GM12878 (cell line): ENCODE results near the gene COL16A1. TPM values are rescaled to one million over a fixed set of nuclear protein-coding genes. Genes with fewer than 3 reads are reported as not detected.

Experiments used
- ATAC-seq: fragments of 200-7000 bp; cut with Tn5 transposase; 3 replicates; pipeline ENCODE4 v1.9.1; 2020; ENCODE audit warnings: mild to moderate bottlenecking, moderate library complexity
- BruUV-seq: library from RNA; stranded (reverse); fragments of 400-500 nt; replicated peaks from 2 replicates; lab custom pipeline; 2021; lab: Mats Ljungman, UMichigan
- CTCF ChIA-PET: fragments of 300-600 bp; sonication (Branson Sonifier 250); formaldehyde crosslinking; extraction: SDS; loops from one replicate; lab custom pipeline; 2021; ENCODE audit warnings: inconsistent platforms; lab: Yijun Ruan, JAX
- POLR2A ChIA-PET: fragments of 350-600 bp; formaldehyde crosslinking; extraction: SDS; loops from one replicate; lab custom pipeline; 2021; ENCODE audit warnings: inconsistent platforms; lab: Charles Lee
- RAD21 ChIA-PET: fragments of 300-600 bp; sonication (Branson Sonifier 250); formaldehyde crosslinking; loops from one replicate; lab custom pipeline; 2023; ENCODE audit warnings: antibody characterized with exemption; ENCODE audit not compliant: unreplicated experiment; lab: Charles Lee
- SMC1A ChIA-PET: fragments of 300-600 bp; sonication (Branson Sonifier 250); formaldehyde crosslinking; loops from one replicate; lab custom pipeline; 2023; ENCODE audit not compliant: unreplicated experiment, uncharacterized antibody; lab: Charles Lee
- DNase-seq: peaks from one replicate; pipeline ENCODE4 v3.0.0-alpha.2; 2011; ENCODE audit warnings: low read depth, low spot score
- FAIRE-seq: peaks from 3 replicates; lab custom pipeline; 2011; peaks lifted over from hg19 to GRCh38; lab: Jason Lieb, UNC
- H2AFZ ChIP-seq: 2 replicates; pipeline ENCODE4 v1.6.0; 2011; ENCODE audit warnings: low read depth, low read length, control low read depth; ENCODE audit not compliant: control insufficient read depth
- H3K27ac ChIP-seq: 2 replicates; pipeline ENCODE4 v1.5.1; 2011; ENCODE audit warnings: control low read depth; ENCODE audit not compliant: control insufficient read depth, insufficient read depth
- H3K27me3 ChIP-seq, 2 experiments: replicated peaks in 1 of 2; 2 replicates each; pipeline versions ENCODE4 v1.6.0 to v1.6.1; 2011; ENCODE audit warnings: low read length in 1 of 2; ENCODE audit not compliant: control insufficient read depth in 2 of 2, insufficient read depth in 2 of 2
- H3K36me3 ChIP-seq, 2 experiments: 2 replicates each; pipeline ENCODE4 v1.5.1; 2011; ENCODE audit warnings: low read length in 1 of 2; ENCODE audit not compliant: control insufficient read depth in 2 of 2, insufficient read depth in 2 of 2
- H3K4me1 ChIP-seq: 2 replicates; pipeline ENCODE4 v1.6.1; 2011; ENCODE audit warnings: mild to moderate bottlenecking, low read length, moderate library complexity, mixed read lengths; ENCODE audit not compliant: control insufficient read depth, insufficient read depth
- H3K4me2 ChIP-seq: 2 replicates; pipeline ENCODE4 v1.6.0; 2011; ENCODE audit warnings: control low read depth; ENCODE audit not compliant: control insufficient read depth, insufficient read depth
- H3K4me3 ChIP-seq: fragments of 200-600 bp; sonication (generic); 2 replicates; pipeline ENCODE4 v1.5.1; 2016
- H3K79me2 ChIP-seq: 2 replicates; pipeline ENCODE4 v1.6.0; 2011; ENCODE audit warnings: low read length; ENCODE audit not compliant: control insufficient read depth, insufficient read depth
- H3K9ac ChIP-seq: 2 replicates; pipeline ENCODE4 v1.8.0; 2011; ENCODE audit warnings: low read length, control low read depth, mixed read lengths; ENCODE audit not compliant: control insufficient read depth, insufficient read depth
- H3K9me3 ChIP-seq: replicated peaks from 3 replicates; pipeline ENCODE4 v1.5.1; 2011; ENCODE audit warnings: mild to moderate bottlenecking, low read length; ENCODE audit not compliant: control insufficient read depth, insufficient read depth
- H4K20me1 ChIP-seq: 2 replicates; pipeline ENCODE4 v1.6.0; 2011; ENCODE audit not compliant: control insufficient read depth, insufficient read depth
- ATF7 ChIP-seq: fragments of 450-650 bp; IDR thresholded peaks from 2 replicates; pipeline ENCODE4 v1.6.1; 2016; ENCODE audit warnings: low read depth, mild to moderate bottlenecking
- CHD2 ChIP-seq: IDR thresholded peaks from 2 replicates; pipeline ENCODE4 v1.6.1; 2011; ENCODE audit warnings: low read depth, low read length, improper control_type of control experiment, borderline replicate concordance
- E2F4 ChIP-seq: IDR thresholded peaks from 2 replicates; pipeline ENCODE4 v1.6.1; 2012; ENCODE audit warnings: low read depth, low read length, improper control_type of control experiment
- GABPA ChIP-seq: IDR thresholded peaks from 2 replicates; pipeline ENCODE4 v1.6.1; 2014; ENCODE audit warnings: antibody characterized with exemption, low read depth, mild to moderate bottlenecking, inconsistent platforms
- MYB ChIP-seq: fragments of 150-350 bp; IDR thresholded peaks from 2 replicates; pipeline ENCODE4 v1.6.1; 2014; ENCODE audit warnings: mild to moderate bottlenecking, low read depth, low read length, borderline replicate concordance
- RB1 ChIP-seq: fragments of 450-650 bp; formaldehyde crosslinking; IDR thresholded peaks from 2 replicates; pipeline ENCODE4 v1.6.1; 2017; ENCODE audit warnings: mild to moderate bottlenecking, borderline replicate concordance
- RCOR1 ChIP-seq: conservative IDR thresholded peaks from 2 replicates; pipeline ENCODE4 v1.6.1; 2012; ENCODE audit warnings: low read depth, low read length, improper control_type of control experiment
- SMARCA5 ChIP-seq: fragments of 450-650 bp; IDR thresholded peaks from 2 replicates; pipeline ENCODE4 v1.6.1; 2017; ENCODE audit warnings: mild to moderate bottlenecking
- TAF1 ChIP-seq: IDR thresholded peaks from 2 replicates; pipeline ENCODE4 v1.6.1; 2011; ENCODE audit warnings: mild to moderate bottlenecking, low read depth, low read length, borderline replicate concordance
- YY1 ChIP-seq: IDR thresholded peaks from 2 replicates; pipeline ENCODE4 v1.6.1; 2011; ENCODE audit warnings: low read depth, mild to moderate bottlenecking, low read length
- ZNF217 ChIP-seq: fragments of 450-650 bp; IDR thresholded peaks from 2 replicates; pipeline ENCODE4 v1.6.1; 2017; ENCODE audit warnings: antibody characterized with exemption, mild to moderate bottlenecking
- WGBS: methylation state at CpG from one replicate; pipeline ENCODE4 v1.1.6; 2016; ENCODE audit warnings: low lambda C conversion rate; ENCODE audit not compliant: insufficient replicate concordance, insufficient coverage; ENCODE audit errors: missing lambda C conversion rate; 5-methylcytosine and 5-hydroxymethylcytosine counted together
- in situ Hi-C: fragments of 300-500 bp; cut with MboI; formaldehyde crosslinking; loops from 9 replicates; pipeline ENCODE4 v1.14.3; 2018; ENCODE audit warnings: mixed read lengths
- intact Hi-C: fragments of 100-400 bp; cut with micrococcal nuclease; formaldehyde crosslinking; loops from one replicate; pipeline ENCODE4 v1.14.2; 2022; ENCODE audit not compliant: unreplicated experiment
- polyA plus RNA-seq, 11 experiments: library from polyadenylated mRNA; depleted of rRNA in 4 of 11; unstranded in 6 of 11; stranded (reverse) in 5 of 11; fragments of >200 nt; fragmentation: Nextera tagmentation in 4 of 11; fragmentation: Illumina TruSeq in 1 of 11; extraction: Ambion mirVana in 4 of 11; extraction: Trizol in 1 of 11; gene quantifications; 1 replicate in 1 of 11; 2 replicates in 10 of 11; pipeline versions ENCODE4 v1.2.1 to v1.2.3, GENCODE V29; 2011 to 2016; ENCODE audit warnings: inconsistent platforms in 2 of 11, missing spikeins in 2 of 11, low read depth in 1 of 11
- total RNA-seq, 4 experiments: library from RNA; depleted of rRNA in 3 of 4; stranded (reverse); fragments of >200 nt in 3 of 4; fragmentation: Illumina TruSeq in 1 of 4; extraction: Trizol in 1 of 4; gene quantifications; 2 replicates each; pipeline versions ENCODE4 v1.2.1 to v1.2.3, GENCODE V29; 2013 to 2021
- TF ChIP-seq, protein P1 (sequence below): IDR thresholded peaks from 2 replicates; pipeline ENCODE4 v1.6.1; 2012; ENCODE audit warnings: low read depth, low read length, improper control_type of control experiment

Gene COL16A1
- total and polyA plus RNA-seq, 10 of the 15 experiments (the other 5 are each of a cell fraction or from before 2014, with no cell fraction given), result 0.02 to 3.7 (median 0.59) TPM

- TF ChIP-seq CHD2 (no peak), MYB (no peak), ZNF217 (no peak)
- TF ChIP-seq, all 136 proteins: peak for 0
- WGBS, result 54% methylated on average over 12 of the region's 12 CpGs
These were observed 45.8 kb downstream of the COL16A1 start for GRCh38 chr1:31657972-31658510.

DNA sequence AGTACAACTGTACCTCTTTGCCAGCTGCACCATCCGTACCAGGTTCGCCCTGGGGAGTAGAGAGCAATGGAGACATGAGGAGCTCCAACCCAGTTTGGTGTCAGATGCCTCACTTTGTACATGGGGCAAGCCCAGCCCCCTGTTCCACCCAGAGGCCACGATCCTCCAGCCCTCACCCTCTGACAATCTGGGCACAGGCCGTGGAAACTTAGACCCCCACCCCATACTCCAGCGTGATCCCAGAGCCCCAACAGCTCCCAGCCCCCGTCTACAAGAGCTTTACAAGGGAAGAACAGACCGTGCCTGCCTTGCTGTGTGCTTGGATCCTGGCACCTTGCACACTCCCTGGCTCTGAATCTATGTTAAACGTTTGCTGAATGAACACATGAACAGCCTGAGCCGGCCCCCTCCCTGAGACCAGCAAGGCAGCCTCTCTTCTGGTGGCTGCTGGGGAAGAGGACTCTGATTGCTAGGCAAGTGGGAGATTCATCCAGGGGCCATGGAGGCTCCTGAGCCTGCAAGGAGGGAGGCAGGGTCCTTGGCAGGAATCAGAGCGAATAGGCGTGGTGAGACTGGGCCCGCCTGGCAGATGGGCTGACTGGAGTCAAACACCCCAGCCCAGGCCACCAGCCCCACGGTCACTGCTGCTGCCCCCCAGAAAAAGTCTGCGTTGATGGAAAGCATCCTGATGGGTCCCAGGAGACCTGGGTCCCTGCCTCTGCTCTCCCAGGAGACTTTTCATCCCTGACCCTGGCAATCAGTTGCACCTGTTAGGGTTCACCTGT is 46.6 kb downstream of the COL16A1 start:
- in situ Hi-C loops, result loop anchor here (5.0 kb wide), 1 partner anchor 140 kb away; no protein-coding TSS in a partner anchor
- no peaks in the 10 kb centered on the region for H4K20me1 ChIP-seq
- no peak overlapping the region for H2AFZ ChIP-seq
- no peaks in the 10 kb centered on the region for H3K4me1 ChIP-seq
- intact Hi-C loops, result no loop called here
- no peak overlapping the region for H3K4me2 ChIP-seq
- SMC1A ChIA-PET, result interaction anchor here (1.3 kb wide), 1 partner anchor 94 kb away, joined by 4 read pairs; no protein-coding TSS in a partner anchor
- no peak overlapping the region for H3K9ac ChIP-seq
- WGBS, result 17% methylated on average over 14 of the region's 14 CpGs
- H3K79me2 ChIP-seq, result no peaks in the 10 kb centered on the region
- no peaks in the 10 kb centered on the region; a peak in 1 of 4 replicates for H3K27me3 ChIP-seq
- no peak for DNase-seq
- ATAC-seq, result no peak
- RAD21 ChIA-PET, result interaction anchor here (0.5 kb wide), 1 partner anchor 132 kb away, joined by 3 read pairs; no protein-coding TSS in a partner anchor
- no peaks in the 10 kb centered on the region for H3K36me3 ChIP-seq
- no peak for FAIRE-seq
- BruUV-seq, result no TSS peak
- POLR2A ChIA-PET, result interaction anchor here (0.6 kb wide), 1 partner anchor 626 kb away, joined by 5 read pairs; no protein-coding TSS in a partner anchor
- CTCF ChIA-PET, result interaction anchor here (0.6 to 0.8 kb wide), 2 partner anchors 12 to 263 kb away, joined by 3 to 4 read pairs; partner anchors contain the start of gene PEF1
- H3K27ac ChIP-seq, result no peak overlapping the region
- no peak overlapping the region for H3K4me3 ChIP-seq
- H3K9me3 ChIP-seq, result no peaks in the 10 kb centered on the region
- no peak for TF ChIP-seq GABPA
- TF ChIP-seq ATF7, result no peak
- TF ChIP-seq, protein P1, sequence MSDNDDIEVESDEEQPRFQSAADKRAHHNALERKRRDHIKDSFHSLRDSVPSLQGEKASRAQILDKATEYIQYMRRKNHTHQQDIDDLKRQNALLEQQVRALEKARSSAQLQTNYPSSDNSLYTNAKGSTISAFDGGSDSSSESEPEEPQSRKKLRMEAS, result no peak
- no peak for TF ChIP-seq MYB
- TF ChIP-seq SMARCA5, result no peak
- no peak for TF ChIP-seq E2F4
- TF ChIP-seq RCOR1, result no peak
- TF ChIP-seq RB1, result no peak
- no peak for TF ChIP-seq YY1
- TF ChIP-seq TAF1, result no peak

More at GRCh38 chr1:31657972-31658510, 45.8 kb downstream of the COL16A1 start:
- Histone ChIP-seq H3K9me3 (no peaks in the 10 kb centered on the region), H3K79me2 (no peaks in the 10 kb centered on the region), H3K4me2 (no peak overlapping the region), H3K9ac (no peak overlapping the region), H3K27me3 (no peaks in the 10 kb centered on the region; a peak in 1 of 4 replicates), H2AFZ (no peak overlapping the region), H3K27ac (no peak overlapping the region), H3K36me3 (no peaks in the 10 kb centered on the region), H3K4me1 (no peaks in the 10 kb centered on the region), H3K4me3 (no peak overlapping the region), H4K20me1 (no peaks in the 10 kb centered on the region)
- intact Hi-C loops, result no loop called here
- ChIA-PET SMC1A (interaction anchor here (0.9 to 1.3 kb wide), 2 partner anchors 13 to 94 kb away, joined by 3 to 4 read pairs; partner anchors contain the start of gene PEF1), RAD21 (no interaction called here), POLR2A (interaction anchor here (0.6 kb wide), 1 partner anchor 625 kb away, joined by 5 read pairs; no protein-coding TSS in a partner anchor), CTCF (interaction anchor here (0.6 kb wide), 1 partner anchor 13 kb away, joined by 4 read pairs; the partner anchor contains the start of gene PEF1)
- ATAC-seq (no peak), DNase-seq (no peak), FAIRE-seq (no peak)
- no TSS peak for BruUV-seq
- in situ Hi-C loops, result loop anchor here (5.0 kb wide), 1 partner anchor 139 kb away; no protein-coding TSS in a partner anchor
